HG03460 (cell line): Measurements from ENCODE around the gene HS3ST4.

Source experiments
- ATAC-seq: cut with Tn5 transposase; IDR thresholded peaks from one replicate; pipeline ENCODE4 v1.9.1; 2021; ENCODE audit not compliant: unreplicated experiment

The HS3ST4 gene

DNA sequence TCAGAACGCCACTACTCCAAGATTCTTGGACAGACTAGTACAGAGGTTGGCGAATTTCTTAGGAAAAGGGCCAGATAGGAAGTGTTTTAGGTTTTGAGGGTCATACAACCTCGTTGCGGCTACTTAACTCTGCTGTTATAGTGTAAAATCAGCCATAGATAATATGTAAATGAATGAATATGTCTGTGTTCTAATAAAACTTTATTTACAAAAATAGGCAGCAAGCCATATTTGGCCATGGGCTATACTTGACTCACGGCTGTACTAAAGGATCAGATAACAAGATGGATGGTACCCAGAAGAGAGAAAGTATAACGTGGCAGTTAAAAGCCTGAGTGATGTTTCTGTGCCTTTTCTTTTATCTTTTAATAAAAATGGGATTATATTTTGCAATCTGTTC lies 125.5 kb downstream of the HS3ST4 start:
- ATAC-seq: no peak

DNA sequence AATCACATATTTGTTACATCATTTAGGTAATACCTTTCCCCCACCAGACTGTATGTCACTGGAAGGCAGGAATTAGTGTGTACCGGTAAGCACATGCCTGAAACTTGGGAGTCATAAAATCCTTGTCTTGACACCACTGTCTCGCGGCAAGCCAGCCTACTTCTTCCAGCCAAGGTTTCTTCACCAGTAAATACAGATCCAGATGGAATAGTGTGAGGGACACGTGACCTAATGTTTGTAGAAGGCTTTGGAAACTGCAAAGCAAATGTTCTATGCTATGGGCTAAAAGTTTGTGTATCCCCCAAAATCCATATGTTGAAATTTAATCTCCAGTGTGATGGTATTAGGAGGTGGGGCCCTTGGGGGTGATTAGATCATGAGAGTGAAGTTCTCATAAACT lies 126.1 kb downstream of the HS3ST4 start:
- no peak for ATAC-seq

DNA sequence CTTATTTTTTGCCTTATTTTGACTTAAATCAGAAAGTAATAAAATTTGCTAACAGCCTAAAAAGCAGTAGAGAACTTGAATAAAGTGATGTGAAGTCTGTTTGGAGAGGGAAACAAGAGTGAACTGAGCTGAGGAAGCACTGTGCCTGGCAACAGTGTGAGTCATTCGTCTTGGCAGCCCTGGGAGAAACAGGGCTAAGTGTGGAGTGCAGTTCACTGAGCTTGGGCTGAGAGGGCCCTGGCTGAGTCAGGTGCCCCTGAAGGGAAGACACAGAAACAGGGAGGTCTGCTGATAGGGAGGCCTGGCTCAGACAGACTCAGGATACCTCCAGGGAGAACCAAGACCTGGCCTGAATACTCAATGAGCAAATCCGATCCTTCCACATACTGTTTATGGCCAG lies 132.1 kb downstream of the HS3ST4 start:
- no peak for ATAC-seq

DNA sequence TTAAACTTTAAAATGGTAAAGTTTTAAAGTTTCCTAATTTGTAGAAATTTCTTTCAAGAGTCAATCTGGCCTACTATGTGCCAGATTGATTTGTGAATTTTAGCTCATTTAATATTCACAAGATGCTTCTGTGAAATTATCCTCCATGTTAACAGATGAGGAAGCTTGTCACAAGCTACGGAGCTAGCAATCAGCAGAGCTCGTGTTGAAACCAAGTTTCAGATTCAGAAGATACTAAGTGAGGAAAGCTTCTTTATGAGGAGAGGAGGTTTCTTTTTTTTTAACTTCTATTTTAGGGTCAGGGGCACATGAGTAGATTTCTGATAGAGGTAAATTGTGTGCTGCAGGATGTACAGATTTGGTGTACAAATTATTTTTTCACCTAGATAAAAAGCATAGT lies 135.9 kb downstream of the HS3ST4 start:
- no peak for ATAC-seq

DNA sequence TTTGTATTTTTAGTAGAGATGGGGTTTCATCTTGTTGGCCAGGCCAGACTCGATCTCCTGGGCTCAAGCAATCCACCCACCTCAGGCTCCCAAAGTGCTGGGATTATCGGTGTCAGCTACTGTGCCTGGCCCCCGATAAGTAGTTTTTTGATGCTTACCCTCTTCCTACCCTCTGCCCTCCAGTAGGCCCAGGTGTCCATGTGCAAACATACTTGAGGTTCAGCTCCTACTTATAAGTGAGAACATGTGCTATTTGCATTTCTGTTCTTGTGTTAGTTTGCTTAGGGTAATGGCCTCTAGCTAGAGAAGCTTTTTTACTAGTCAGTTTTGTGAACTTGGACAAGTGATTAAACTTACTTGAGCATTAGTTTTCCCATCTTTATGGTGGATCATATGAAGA lies 136.8 kb downstream of the HS3ST4 start:
- no peak for ATAC-seq

DNA sequence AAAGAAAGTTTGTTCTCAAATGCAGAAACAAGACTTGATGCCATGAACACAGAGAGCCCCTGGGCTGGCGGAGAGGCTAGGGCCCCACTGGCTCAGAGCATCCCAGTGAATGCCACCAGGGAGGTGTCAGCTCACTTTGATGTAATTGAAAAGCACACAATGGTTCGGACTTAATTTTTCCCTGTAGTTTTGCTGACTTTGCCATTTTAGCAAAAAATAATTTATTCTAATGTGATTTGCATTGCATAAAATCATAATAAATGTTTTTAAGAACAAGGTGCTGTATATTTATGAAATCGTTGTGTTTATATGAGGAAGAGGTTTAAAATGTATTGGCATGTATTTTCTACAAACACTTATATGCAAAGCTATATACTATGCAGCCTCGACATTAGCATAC lies 140.5 kb downstream of the HS3ST4 start:
- no peak for ATAC-seq

DNA sequence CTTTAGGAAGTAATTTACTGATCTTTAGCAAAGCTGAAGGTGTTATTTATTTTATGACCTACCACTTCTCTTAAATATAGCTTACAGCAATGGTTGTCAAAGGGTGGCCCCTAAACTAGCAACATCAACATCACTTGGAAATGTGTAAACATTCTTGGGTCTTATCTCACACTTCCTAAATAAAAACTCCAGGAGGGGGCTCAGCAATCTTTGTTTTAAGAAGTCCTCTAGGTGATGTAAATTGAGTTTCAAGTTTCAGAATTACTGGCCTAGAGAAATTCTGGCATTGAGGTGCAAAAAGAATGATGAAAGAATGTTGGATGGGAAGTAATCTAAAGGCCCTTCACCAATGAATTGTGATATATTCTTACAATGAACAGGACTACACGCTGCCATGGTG lies 142.3 kb downstream of the HS3ST4 start:
- no peak for ATAC-seq

DNA sequence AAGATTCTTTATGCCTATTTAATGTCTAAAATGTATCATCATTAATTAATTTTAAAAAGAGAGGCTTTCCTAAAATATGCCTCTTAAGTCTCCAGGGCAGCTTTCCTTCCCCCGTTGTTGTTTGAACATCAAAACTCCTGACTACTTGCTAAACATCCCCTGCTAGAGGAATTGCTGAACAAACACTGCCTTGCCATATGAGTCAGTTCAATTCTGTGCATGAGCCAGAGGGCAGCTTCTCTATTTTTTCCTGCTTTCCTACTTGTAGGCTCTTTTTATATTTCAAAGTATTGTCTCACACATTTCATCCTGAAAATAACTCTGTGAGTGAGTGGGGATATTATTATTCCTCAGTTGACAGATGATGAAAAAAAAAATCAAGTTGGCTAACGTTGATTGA lies 143.4 kb downstream of the HS3ST4 start:
- no peak for ATAC-seq

DNA sequence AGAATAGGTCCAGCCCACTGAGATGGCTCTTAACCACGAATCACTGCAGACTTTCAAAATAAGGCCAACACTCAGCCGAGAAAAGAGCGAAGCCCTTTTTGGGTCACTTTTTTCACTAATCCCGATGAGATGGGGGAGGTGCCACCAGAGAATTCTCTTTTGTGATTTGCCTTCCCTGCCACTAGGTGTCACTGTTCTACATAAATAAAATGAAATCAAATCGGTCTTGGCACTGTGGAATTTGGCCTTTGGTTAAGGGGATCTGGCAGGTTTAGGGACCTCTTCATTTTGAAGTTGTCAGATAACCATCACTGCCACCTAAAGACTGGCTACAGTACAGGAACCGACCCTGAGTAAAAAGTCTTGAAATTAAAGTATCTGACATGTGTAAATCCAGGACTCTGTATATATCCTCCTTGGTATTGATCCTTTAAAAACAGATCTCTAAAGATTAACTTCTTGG lies 147.0 kb downstream of the HS3ST4 start:
- ATAC-seq: no peak

DNA sequence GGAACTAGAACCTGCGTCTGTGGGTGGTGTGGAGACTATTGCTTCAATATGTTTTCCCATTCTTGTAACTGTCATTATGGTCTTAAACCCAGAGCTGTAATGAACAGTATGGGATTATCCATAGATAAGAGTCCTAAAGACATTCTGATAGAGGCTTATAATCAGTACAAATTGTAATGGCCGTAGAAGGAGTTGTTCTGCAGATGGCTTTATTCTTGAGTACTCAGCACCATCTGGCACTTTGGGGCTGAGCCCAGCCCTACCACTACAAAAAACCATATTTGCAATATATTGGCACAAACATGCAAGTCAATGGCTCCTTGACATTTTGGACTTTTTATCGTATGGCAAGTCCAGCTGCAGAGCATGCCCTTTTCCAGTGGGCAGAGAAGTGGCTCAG lies 150.0 kb downstream of the HS3ST4 start:
- ATAC-seq: no peak

DNA sequence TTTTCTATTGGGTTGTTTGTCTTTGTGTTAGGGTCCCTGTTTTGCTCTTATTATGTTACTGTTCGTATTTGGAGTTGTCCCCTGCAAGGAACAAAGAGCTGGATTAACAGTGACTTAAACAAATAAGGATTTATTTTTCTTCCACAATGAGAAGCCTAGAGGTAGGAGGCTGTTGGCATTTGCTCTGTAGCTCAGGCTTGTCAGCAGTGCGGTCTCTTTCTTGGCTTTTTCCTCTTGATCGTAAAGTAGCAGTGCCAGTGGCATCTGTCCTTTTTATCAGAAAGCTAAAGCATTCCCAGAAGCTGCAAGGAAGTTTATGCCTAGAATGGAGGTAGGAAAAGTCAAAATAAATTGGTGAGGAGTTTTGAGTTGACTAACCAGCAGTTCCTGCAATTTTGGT lies 154.1 kb downstream of the HS3ST4 start:
- no peak for ATAC-seq

DNA sequence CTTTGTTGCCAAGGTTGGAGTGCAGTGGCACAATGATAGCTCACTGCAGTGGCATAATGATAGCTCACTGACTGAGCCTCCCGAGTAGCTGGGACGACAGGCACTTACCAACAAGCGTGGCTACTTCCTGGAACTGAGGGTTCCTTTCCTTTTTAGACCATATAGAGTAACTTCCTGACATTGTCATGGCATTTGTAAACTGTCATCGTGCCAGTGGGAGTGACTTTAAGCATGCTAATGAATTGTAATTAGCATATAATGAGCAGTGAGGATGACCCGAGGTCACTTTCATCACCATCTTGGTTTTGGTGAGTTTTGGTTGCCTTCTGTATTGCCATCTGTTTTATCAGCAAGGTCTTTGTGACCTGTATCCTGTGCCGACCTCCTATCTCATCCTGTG lies 162.4 kb downstream of the HS3ST4 start:
- ATAC-seq: no peak

DNA sequence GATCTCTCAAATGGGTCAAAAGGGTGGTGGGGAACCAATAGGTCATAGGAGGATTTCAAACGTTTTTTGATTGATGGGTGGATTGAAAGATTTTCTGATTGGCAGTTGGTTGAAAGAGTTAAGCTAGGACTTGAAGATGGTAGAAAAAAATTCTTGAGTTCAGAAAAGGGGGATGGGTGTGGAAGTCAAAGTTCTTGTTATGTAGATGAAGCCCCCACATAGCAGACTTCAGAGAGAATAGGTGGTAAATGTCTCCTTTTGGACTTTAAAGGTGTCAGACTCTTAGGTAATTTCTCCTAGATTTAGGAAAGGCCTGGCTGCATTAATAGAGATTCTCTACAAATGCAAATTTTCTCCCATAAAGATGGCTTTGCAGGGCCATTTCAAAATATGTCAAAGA lies 163.3 kb downstream of the HS3ST4 start:
- ATAC-seq: no peak

DNA sequence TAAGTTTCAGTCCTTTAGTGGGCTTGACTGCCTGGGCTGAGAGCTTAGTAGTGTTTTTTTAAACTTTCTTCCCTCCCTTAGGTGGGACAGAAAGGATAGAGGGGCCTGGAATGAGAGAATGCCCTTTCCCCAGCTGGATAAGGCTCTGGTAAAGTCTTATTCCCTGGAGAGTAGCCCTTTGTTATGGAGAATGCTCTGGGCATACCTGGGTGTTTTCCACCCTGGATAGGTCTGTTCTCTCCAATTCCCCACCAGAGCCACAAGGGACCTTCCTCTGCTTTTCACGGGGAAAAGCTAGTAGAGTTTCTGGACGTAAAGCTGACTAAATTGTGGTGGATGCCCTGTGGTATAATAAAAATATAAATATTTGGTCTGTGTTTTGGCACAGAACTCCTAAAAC lies 164.1 kb downstream of the HS3ST4 start:
- ATAC-seq: no peak

DNA sequence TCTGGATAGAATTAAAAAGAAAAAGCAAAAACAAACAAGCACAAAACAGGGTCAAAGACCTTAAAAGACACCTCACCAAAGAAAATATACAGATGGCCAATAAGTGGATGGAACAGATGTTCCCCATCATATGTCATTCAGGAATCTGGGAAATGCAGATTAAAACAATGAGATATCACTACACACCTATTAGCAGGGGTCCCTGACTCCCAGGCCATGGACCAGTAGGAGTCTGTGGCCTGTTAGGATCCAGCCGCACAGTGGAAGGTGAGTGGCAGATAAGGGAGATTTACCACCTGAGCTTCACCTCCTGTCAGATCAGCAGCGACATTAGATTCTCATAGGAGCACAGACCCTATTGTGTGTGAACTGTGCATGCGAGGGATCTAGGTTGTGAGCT lies 167.9 kb downstream of the HS3ST4 start:
- ATAC-seq: no peak

DNA sequence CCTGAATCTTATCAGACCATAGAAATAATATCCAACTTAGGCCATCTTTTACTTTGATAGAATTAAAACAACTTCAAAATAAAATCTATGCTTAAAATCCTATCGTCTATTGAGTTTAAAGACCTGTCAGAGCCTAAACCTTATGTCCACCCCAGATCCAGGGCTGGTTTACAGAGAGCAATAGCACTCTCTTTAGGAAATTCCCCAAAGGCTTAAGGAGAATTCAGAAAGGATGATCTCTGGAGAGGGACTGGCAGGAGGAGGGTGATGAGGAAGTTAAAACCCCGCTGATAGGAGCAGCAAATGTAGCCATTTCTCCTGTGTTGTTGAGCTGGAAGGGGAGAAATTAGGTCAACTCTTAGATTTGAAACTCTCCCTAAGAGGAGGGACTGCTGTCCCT lies 175.3 kb downstream of the HS3ST4 start:
- no peak for ATAC-seq

DNA sequence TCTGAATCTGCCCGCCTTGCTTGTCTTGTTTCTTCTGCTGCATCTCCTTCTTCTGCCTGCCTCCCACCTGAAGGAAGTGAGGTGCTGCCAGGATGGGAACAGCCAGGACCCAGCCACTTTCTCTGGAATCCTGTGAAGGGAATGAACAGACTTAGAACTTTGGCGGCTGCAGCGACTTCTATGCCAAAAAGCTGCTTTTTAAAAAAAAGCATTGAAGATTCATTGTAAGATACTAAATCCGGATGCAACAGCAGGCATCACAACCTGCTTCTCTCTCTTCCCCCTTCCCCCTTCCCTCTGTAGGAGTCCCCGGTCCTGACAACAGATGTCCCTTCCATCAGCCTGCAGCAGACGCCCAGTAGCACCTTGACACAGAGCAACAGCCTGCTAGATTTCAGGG lies 176.3 kb downstream of the HS3ST4 start:
- ATAC-seq: no peak

DNA sequence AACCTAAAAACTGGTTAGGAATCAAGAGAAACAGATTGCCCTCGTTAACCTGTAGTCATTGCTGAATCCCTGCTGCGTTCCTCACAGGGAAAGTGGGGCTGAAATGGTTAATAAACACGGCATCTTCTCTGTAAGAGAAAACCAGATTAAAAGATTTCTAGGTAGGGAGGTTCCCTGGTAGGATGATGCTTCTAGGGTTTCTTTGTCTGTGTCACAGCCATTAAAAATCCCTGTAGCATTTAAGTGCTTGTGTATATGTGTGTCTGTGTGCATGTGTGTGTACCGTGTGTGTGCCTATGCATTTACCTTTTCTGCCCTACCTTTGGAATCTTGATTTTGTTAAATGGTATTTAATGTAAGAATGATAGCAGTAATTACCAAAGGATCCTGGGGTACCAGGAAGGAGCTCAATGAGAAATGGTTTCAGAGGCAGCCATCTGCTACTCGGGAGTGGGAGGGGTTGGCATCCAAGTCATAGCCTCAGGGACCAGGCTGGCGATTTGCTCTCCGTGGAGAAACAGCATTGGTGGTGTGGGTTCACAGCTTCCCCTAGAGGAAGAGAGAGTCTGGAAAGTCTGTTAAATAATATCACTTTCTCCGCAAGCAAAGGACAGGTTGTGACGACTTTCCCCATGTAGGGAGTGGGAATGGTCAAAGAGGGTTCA lies 177.1 kb downstream of the HS3ST4 start:
- ATAC-seq: no peak

DNA sequence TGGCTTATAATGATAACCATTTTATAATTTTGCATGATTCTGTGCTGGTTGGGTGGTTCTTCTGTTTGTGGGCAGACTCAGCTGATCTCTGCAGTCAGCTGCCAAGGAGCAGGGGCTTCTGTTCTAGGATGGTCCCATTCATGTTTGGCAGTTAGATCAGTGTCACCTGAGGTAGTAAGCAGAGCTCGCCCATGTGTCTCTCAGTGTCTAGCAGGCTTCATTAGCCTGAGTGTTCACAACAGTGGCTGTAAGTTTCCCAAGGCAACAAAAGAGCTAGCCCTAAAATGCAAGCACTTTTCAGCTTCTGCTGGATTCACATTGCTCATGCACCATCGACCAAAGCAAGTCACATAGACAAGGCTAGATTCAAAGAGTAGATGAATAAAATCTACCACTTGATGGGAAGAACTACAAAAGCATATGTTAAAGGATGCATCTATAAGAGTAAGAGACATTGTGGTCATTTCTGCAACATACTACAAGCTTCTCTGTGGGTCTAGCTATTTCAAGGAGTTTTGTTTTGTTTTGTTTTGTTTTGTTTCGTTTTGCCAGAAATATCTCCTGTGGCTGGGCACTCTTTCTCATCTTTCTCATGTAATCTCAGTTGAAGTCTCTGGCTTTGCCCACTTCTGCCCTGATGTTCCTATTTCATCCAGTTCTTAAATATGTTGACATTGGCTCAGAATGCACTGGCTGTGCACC lies 180.8 kb downstream of the HS3ST4 start:
- no peak for ATAC-seq

DNA sequence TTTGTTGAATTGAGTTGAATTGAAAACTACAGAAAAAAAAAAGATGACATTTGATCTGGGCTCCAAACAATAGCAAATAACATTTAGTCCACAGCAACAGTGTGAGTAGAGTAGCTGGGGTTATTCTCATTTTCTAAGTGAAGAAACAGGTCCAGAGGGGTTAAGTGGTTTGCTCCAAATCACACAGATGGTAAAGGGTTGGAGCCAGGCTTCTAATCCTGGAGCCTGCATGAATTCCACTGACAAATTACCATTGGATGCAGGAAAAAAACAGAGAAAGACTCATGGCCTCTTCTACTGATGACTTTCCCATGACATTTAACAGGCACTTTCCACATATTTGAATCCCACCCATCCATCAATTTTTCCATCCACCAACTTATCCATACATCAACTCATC lies 182.4 kb downstream of the HS3ST4 start:
- no peak for ATAC-seq

DNA sequence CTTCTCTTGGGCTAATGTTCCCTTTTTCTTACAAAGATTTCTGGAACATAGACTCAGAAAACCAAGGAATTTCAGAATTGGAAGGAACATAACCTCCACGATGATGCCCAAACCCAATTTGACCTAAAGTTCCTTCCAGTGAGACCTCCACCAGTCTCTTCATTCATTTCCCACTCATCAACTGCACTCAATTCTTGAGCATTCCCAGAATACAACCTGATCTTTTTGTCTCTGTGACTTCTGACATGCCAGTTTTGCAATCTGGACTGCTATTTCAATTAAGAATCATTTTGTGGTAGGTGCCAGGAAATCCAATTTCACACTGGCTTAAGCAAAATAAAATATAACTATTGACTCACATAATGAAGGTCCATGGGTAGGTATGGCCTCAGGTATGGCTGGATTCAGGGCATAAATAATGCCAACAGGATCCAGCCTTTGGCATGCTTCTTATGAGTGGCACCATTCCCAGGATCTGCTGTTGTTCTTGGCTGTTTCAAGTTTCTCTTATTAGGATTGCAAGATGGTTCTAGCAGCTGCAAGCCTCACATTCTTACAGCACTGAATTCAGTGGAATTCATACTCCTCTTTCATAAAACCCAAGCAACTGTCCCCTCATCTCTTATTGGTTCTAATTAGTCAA lies 184.3 kb downstream of the HS3ST4 start:
- ATAC-seq: no peak

DNA sequence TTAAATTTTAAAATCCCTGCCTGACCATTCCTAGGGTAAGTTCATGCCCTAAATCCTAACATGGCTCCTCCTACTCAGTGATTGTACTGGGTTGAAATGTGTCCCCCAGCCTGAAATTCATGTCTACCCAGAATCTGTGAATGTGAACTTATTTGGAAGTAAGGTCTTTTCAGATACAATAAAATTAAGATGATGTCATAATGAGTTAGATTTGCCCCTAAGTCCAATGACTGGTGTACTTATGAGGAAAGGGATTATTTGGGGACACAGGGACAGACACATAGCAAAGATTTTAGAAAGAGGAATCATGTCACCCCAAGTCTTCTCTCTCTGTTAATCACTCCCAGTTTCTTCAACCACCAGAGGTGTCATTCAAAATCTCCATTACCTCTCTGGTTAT lies 185.3 kb downstream of the HS3ST4 start:
- ATAC-seq: no peak
